ENCODE measurements around the gene RPP25L.

Gene RPP25L

DNA sequence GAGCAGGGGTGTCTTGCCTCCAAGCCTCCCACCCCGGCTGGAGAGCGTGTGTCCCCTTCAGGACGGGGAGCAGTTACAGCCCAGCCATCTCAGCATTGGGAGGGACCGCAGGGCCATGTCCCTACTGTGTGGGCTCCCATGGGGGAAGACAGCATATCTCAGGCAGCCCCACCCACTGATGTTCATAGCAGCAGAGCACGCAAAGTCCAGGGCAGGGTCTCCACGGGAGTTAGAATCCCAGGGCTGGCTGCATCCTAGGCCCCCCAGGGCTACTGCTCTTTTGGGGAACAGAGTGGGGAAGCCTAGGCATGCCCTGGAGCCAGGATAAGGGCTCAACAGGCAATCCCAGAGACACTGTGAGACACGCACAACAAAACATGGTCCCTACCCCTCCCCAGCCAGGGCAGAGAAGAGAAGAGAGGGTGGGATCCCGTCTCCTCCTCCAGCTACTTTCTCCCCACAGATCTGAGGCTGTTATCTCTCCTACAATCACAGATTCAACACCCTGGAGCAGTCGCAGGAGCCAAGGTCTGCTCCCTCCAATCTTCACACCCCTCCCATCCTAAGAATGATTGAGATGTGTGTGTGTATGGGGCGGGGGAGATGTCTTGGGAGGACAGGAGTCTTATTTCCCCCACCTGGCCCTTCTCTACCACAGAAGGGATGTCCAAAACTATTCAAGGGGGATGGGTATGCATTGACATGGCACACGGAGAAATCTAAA lies 25.8 kb downstream of the RPP25L start:
- no peak for DNase-seq (ENCODE audit: low read depth)

DNA sequence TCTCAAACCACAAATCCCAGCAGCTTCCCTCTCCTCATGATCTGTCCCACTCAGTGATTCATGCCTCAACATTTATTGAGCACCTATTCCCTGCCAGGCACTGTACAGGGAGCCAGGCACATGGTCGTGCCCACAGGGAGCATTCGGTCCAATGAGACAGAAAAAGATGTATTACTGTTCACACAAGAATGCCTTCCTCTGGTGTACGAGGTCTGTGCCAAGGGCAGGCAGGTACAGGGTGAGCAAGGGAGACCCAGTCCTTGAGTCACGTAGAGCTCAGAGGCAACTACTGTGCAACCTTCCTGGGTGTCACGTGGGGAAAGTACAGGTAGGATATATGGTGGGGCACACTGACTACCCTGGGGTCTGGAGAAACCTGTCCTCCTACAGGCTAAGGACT lies 26.9 kb downstream of the RPP25L start:
- no peak for DNase-seq (ENCODE audit: low read depth)

DNA sequence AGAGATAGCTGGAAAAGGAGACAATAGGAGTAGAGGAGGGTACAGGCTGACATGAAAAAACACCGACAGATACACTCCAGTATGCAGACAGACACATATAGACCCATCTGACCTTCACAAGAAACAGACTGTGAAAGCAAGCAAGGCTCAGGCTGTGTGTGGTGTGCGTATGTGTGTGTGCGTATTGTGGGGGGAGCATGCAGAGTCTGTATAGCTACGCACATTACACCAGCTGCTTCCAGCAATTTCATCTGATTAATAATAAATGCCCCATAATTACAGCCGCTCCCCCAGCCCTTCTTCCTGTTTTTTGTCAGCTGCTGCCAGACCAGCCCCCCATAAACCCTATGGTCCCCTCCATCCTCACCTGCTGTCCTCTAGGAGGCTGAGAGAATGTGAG lies 29.1 kb downstream of the RPP25L start:
- no peak for DNase-seq (ENCODE audit: low read depth)

DNA sequence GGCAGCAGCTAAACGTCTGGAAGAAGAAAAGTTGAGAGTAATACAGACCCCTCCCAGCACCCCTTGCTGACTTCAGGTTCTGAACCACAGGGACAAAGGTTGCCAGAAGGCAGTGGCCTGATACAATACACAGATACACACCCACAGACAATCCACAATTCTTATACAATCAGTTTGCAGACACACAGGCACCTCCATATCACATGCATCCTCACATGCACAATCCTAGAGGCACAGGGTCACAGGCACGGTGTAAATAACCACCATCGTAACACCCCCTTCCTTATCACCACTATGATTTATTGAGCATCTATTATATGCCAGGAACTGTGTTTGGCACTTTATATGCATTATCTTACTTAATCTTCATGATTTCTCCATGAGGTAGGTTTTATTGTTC lies 30.6 kb downstream of the RPP25L start:
- no peak for DNase-seq (ENCODE audit: low read depth)

DNA sequence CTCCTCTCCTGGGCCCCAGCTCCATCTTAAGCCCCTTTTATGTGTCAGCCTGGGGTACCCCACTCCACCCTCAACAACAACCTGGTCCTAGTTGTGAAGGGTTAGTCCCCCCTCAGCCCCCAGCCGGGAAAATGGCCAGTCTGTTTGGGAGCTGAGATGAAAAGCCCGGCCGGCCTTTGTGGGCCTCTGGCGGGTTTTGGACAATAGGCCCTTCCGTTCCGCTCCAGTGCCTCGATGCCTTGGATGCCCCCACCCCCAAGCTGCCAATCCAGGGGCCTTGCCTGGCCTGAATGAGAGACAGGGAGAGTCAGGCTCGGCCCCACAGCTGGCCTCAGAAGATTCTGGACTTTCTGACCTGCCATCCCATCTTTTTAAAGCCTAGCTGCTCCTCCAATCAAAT lies 31.5 kb downstream of the RPP25L start:
- no peak for DNase-seq (ENCODE audit: low read depth)

DNA sequence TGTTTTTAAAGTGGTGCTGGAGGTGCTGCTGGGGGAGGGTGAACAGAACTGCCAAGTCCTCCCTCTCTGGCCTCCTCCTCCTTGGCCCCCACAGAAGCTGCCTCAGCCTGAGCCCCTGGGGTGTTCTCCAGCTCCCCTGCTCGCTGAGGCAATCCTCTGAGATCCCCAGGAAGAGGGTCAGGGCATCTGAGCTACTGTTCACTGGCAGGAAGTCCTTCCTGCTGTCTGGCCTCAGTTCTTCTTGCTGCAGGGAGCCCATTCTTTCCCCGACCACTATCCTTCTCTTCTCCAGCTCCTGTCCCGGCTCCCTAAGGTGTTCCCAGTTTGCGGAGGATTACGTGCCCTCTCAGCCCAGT lies 32.1 kb downstream of the RPP25L start:
- no peak for DNase-seq (ENCODE audit: low read depth)

DNA sequence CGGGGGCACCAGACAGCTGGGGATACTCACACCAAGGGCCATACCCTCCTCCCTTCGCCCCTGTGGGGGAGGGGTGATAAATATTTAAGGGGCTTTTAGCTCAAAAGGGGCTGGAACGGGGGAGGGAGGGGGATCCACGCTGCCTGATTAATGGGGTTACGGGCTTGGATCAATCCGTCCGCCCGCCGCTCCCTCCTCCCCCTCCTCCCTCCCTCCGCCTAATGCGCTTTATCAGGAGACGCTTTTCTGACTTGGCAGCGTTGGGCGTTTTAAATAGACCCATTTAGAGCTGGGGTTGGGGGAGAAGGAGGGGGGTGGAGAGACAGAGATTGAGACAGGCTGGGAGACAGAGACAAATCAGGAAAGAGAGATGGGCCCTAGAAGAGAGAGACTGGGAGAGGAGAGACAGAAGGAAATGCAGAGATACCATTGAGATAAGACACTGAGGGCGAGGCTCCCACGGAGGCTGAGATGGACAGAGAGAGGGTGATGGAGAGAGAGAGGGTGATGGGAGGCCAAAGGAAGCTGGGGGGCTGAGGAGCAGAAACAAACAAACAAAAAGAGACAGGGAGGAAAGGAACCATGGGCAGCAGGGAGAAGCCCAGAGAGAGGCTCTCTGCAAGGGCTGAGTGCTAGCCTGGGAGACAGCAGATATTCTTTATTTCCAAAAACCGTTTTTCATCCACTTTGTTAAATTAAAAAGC lies 32.6 kb downstream of the RPP25L start:
- no peak for DNase-seq (ENCODE audit: low read depth)

DNA sequence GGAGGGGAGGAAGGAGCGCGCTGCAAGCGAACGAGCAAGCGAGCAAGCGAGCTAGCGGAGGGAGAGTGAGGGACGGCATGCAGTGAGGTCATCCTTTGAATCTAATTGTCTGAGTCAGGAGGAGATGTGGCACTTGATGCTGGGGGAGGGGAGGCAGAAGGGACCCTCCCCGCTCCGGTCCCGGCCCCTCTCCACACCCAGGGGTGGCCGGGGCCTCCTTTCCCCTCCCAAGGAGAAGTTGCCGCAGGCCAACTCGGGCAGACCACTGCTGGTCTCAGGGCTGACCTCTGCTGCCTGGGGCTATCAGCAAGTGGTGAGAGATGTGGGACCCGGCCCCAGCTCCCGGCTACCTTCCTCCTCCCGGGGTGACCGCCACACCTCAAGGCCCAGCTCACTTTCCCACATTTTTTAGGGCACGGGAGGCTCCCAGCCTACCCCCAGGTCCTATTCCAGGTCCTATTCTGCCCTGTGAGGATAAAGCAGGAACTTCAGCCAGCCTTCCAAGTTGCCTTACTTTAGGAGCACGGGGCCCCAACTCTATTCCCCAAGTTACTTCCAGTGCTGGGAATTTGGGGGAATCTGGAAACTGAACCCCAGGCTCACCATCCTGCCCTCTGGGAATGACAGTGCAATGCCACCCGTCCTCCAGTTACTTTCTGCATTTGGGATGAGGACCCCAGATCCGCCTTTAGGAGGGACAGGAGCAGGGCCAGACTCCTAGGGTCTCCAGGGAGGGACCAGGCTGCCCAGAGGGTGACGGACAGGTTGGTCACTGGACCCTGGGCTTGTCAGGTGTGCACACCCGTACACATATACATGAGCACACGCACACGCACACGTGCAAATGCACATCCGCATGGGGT lies 33.4 kb downstream of the RPP25L start:
- peak; percentile 62 for DNase-seq (ENCODE audit: low read depth)

DNA sequence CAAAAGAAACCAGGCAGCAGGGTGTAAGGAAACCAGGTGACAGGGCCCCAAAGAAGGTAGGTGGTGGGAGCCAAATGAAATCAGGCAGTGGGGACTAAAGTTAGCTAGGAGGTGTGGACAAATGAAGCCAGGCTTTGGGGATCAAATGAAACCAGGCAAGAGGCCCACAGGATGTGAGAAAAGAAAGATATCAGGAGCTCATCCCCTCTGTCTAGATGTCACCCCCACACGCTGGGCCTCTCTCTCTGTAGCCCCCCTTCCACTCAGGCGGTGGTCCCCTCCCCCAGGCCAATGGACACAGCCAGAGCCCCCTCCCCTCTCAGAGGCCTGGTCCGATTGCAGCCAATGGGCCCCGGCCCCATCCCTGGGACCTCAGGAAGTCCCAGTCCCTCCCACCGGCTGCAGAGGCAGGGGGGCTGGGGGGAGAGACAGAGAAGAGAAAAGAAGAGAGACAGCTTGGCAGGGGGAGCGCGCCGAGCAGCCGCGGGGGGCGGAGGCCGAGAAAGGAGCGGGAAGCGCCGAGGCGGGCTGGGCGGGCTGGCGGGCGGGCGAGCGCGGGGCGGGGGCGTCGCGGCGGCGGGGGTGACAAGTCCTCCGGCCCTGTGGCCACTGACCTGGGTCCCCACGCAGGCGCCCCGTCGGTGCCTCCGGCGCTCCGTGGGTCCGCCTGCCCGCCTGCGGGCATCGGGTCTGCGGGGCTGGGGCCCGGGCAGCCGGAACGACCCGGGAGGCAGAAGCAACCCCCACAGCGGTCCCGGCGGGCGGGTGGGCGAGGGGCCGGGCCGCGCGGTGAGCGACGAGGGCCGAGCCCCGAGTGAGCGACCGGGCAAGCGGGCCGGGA lies 34.3 kb downstream of the RPP25L start:
- DNase-seq (ENCODE audit: low read depth), result no peak

DNA sequence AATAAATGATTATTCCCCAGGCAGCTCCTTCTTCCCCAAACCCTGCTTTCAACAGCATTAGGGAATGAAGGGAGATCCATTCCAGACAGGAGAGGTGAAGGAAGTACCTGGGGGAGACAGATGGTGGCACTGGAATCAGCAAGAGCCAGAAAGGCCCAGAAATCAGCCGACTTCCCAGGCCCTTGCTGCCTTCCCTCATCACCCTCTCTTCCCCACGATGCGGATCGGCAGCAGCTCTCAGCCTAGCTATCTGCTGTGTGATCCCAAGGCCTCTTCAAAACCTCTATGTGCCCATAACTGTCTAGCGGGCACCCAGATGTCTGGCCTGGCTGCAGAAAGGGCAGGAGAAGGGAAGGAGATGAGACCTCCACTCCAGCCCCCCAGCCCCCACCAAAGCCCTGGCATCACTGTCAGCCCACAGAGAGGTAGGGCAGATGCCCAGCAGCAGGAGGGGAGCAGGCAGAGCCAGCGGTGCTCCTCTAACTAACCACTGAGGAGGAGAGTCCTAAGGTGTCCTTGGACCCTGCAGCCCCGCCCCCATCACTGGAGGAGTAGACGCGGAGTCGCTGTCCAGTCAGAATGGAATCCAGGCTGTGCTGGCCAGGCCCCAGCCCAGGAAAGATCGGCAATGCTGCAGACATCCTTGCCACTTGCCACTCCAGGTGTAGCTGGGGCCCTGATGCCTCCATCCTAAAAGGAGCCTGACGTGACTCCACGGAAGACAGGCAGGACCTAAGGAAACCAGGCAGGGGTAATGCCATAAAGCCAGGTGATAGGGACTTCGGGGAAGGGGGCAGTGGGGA lies 35.1 kb downstream of the RPP25L start:
- DNase-seq (ENCODE audit: low read depth), result peak; percentile 15

DNA sequence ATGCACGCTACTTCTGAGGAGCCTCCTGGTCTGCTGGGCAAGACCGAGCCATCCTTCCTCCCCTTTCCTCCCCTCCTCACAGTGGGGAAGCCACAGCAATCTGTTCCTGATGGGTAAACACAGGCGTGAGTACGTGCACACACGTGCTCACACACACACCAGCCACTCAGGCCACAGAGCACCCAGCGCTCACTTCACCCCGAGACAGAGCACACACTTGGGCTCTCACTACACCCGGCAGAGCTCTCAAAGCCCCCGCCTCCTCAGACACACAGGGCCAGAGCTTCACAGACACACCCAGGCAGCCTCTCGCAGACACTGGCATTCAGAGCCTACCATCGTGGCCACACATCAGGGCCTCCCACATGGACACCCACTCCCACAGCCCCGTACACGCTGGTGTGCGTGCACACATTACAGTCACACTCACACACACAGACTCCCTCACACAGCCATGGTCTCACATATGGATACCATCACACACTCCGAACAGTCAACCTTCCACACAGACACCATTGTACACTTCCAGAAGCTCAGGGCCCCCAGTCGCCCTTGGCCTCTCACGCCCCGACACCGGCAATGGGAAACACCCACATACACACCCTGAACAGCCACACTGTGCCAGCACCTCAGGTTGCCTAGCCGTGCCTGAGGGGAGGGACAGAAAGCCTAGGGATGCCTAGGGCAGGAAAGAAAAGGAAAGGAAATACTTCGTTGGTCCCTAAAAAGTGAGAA lies 35.9 kb downstream of the RPP25L start:
- no peak for DNase-seq (ENCODE audit: low read depth)

DNA sequence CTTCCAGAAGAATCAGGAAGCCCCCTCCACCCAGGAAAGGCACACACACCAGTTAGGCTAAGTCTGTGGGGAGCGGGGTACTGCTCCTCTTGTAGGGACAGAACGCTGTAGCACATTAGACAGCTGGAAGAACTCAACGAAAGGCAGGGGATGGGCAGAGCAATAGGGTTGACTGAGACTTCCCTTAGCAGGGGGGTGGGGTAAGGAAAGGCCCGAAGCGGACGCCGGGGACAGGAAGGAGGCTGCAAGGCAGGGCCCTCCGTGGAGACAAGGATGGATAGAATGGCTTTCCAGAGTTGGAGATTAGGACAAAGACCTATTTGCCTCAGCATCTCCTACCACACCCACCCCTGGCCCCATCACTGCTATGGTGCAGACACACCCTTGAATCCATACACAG lies 36.7 kb downstream of the RPP25L start:
- no peak for DNase-seq (ENCODE audit: low read depth)

DNA sequence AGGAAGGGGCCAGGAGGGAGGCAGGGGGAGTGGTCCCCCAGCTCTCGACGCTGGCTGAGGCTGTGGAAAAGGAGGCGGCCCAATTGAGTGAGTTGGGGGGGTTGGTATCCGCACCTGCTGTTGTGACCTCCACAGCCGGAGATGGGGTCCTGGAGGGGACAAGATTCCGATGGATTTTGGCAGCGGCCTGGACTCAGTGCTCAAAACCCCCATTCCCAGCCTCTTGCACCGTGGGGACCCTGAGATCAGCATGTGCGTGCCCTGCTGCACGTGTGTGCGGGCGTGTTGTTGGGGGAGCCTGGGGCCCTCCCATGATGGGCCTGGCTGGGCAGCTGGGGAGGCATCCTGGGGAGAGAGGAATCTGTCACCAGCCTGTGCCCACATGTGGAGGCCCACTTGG lies 37.3 kb downstream of the RPP25L start:
- DNase-seq (ENCODE audit: low read depth), result no peak

DNA sequence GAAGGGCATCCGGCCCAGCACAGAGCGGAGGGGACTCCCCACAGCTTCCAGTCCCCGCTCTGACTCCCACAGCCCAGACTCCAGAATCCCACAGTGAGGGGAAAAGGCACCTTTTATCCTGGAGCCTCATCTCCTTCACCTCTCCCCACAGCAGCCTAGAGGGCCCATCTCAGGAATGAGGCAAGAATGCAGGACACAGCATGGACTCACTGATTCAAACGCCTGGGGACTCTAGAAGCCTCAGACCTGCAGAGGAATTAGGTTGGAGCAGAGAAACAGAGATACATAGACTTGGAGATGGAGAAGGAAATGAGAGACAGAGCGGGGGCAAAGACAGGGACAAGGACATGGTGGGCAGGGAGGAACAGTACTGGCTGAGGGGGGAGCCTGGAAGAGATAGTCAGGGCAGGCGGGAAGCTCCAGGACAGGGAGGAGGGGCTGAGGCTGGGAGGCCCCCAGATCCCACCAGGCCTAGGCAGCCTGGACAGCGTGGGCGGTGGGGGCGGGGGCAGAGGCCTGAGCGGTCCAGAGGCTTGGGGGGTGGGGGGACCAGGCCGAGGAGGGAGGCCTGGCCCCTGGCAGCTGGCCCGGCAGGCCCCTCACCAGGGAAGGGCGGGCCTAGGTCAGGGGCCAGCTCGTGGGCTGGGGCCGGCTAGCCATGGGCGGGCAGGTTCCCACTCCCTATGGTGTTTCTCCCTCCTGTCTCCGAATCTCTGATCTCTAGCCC lies 38.1 kb downstream of the RPP25L start:
- no peak for DNase-seq (ENCODE audit: low read depth)

DNA sequence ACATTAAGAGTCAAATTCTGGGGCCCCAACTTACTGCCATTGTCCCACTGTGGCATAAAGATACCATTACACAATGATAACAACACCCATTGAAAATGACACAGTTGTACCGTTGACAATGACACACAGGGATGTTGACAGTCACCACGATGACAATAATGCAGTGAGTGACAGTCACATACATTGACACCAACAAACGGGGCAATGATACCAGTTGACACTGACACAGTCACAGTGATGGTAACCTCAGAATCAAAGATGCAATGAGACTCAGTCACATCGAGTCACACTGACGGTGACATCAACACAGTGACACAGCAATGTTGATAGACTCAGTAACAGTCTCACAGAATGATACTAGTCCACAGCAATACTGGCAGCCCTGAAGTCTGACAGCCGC lies 39.3 kb downstream of the RPP25L start:
- no peak for DNase-seq (ENCODE audit: low read depth)

DNA sequence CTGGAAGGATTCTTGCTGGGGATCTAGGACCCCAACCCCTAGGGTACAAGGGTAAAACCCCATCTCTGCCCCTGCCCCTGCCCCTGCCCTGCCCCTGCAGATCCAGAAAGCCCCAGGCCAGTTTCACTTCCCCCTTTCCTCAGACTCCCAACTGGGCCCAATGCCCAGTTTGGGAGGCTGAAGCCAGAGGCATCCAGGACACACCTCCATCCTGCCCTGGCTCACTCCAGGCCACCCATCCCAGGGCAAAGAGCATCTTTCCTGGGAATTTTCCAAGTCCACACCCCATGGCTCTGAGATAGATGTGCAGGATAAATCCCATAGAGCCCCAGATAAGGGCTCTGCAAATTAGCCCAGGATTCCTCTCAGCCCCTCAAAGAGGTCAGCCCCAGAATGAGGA lies 39.8 kb downstream of the RPP25L start:
- no peak for DNase-seq (ENCODE audit: low read depth)

DNA sequence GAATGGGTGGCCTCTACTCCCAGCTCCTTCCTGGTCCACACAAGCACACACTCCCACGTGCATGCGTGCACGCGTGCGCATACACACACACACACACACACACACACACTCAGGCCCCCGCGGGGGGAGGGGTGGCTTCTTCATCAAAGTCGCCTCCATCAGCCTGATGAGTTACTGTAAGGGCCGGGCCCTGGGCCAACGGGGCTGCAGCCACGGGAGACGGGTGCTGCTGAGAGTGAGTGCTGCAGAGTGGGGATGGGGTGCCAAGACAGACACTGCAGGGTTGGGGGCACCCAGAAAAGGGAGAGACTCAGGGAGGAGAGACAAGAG lies 40.5 kb downstream of the RPP25L start:
- DNase-seq (ENCODE audit: low read depth), result no peak

DNA sequence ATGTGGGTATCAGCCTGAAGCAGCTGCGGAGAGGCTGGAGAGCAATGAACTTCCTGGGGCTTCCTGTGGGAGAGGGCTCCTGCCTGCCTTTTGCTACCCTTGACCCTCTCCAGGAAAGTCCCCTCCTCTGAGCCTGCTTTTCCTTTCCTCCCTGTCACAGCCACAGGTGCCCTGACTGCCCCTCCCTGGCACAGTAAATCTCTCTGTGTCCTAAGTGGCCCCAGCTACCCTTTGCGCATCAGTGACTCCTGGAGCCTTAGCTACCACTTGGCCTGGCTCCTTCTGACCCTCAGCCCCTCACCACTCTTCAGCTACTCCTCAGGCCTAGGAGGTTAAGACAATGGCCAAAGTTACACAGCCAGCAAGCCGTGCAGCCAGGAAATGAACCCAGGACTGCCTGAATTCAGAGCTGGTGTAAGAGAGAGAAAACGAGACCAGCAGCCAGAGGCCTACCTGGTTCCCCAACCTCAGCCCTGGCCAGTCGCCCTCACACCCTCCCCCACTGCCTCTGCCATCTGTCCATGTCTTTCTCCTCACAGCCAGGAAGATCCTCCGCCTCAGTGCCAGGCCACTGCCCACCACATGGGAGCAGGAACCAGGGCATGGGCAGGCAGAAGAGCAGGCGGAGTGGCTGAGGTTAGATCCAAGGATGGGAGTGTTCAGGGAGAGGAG lies 41.0 kb downstream of the RPP25L start:
- no peak for DNase-seq (ENCODE audit: low read depth)

DNA sequence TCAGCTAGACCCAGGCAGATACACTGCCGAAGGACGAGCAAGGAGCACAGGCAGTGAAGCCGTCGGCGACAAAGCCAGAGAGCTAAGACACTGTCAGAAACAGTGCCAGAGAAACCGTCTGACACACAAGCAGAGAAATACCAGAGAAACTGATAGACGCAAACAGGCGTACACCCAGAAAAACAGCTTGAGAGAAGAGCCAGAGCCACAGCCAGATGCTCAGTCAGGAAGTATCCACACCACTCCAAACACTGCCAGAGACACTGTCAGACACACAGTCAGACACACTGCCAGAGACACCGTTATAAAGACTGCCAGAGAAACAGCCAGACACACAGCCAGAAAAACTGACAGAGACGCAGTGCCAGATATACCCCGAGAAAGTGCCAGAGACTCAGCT lies 41.5 kb downstream of the RPP25L start:
- no peak for DNase-seq (ENCODE audit: low read depth)

DNA sequence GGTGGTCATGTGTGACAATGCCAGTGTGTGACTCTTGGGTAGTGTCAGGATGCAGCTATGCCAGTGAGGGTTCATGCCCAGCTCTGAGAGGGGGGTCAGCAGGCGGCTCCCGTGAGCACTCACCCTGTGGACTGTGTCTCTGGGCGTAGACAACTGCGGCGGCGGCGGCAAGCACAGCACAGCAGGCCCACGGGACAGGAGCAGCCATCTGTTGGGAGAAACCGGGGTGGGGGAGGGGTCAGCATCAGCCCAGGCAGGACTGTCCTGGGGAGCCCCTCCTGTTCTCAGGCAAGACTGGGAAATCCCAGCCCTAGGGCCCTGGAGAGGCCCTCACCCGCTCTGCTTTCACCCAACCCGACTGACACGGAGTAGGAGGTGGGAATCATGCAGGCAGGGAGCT lies 43.1 kb downstream of the RPP25L start:
- no peak for DNase-seq (ENCODE audit: low read depth)
